GM18520 (cell line): ENCODE measurements around the gene SDF2L1.
"Not testable (repeated sequence)": the region's sequence is repeated elsewhere in the genome, so short reads cannot be mapped to it uniquely, and the experiment has no call there.

Source experiments
- ATAC-seq: cut with Tn5 transposase; IDR thresholded peaks from one replicate; pipeline ENCODE4 v1.9.1; 2021; ENCODE audit not compliant: unreplicated experiment

Gene SDF2L1

GRCh38 chr22:21641789-21642583, at the start of gene SDF2L1:
SDF2L1 (plus strand) TSS chr22:21642302; CDS start chr22:21642337, 35 bp downstream.
- ATAC-seq = peak; percentile 96

- no peak for ATAC-seq
Observed at GRCh38 chr22:21592422-21592821, 49.7 kb upstream of the SDF2L1 start.

- ATAC-seq = no peak
Observed at GRCh38 chr22:21593406-21594232, 48.5 kb upstream of the SDF2L1 start.

- ATAC-seq = no peak
Observed at GRCh38 chr22:21594865-21595452, 47.1 kb upstream of the SDF2L1 start.

- ATAC-seq = not testable (repeated sequence)
Observed at GRCh38 chr22:21596356-21597135, 45.6 kb upstream of the SDF2L1 start.

GRCh38 chr22:21598302-21598701, 43.8 kb upstream of the SDF2L1 start:
- ATAC-seq = no peak

GRCh38 chr22:21599053-21599893, 42.8 kb upstream of the SDF2L1 start:
- no peak for ATAC-seq

GRCh38 chr22:21602579-21602978, 39.5 kb upstream of the SDF2L1 start:
- ATAC-seq = no peak

GRCh38 chr22:21603973-21604372, 38.1 kb upstream of the SDF2L1 start:
- no peak for ATAC-seq

- no peak for ATAC-seq
Observed at GRCh38 chr22:21605887-21606564, 36.1 kb upstream of the SDF2L1 start.

- ATAC-seq = no peak
Observed at GRCh38 chr22:21606775-21607174, 35.3 kb upstream of the SDF2L1 start.

GRCh38 chr22:21609556-21610157, 32.4 kb upstream of the SDF2L1 start:
- not testable (repeated sequence) for ATAC-seq

- ATAC-seq = no peak
Observed at GRCh38 chr22:21611210-21611977, 30.7 kb upstream of the SDF2L1 start.

GRCh38 chr22:21612858-21613257, 29.2 kb upstream of the SDF2L1 start:
- no peak for ATAC-seq

- ATAC-seq = no peak
Observed at GRCh38 chr22:21613553-21614233, 28.4 kb upstream of the SDF2L1 start.

- ATAC-seq = no peak
Observed at GRCh38 chr22:21615731-21616130, 26.4 kb upstream of the SDF2L1 start.

GRCh38 chr22:21617337-21617736, 24.8 kb upstream of the SDF2L1 start:
- not testable (repeated sequence) for ATAC-seq

GRCh38 chr22:21621025-21621424, 21.1 kb upstream of the SDF2L1 start:
- no peak for ATAC-seq
